GM12891 (cell line): ENCODE results near the gene RPS6KA4.

ENCODE experiments used
- DNase-seq: peaks from one replicate; pipeline ENCODE4 v3.0.0; 2011; ENCODE audit warnings: low spot score; ENCODE audit not compliant: insufficient read length
- FAIRE-seq: peaks from 2 replicates; lab custom pipeline; 2011; peaks lifted over from hg19 to GRCh38; lab: Jason Lieb, UNC
- PAX5 ChIP-seq: IDR thresholded peaks from 2 replicates; pipeline ENCODE4 v1.6.1; 2011; ENCODE audit warnings: low read length, moderate library complexity, mild to moderate bottlenecking; ENCODE audit not compliant: insufficient read depth, severe bottlenecking
- POLR2A ChIP-seq: IDR thresholded peaks from 2 replicates; pipeline ENCODE4 v1.6.1; 2011; ENCODE audit warnings: low read depth, low read length, control low read depth
- POLR2AphosphoS5 ChIP-seq: IDR thresholded peaks from 2 replicates; pipeline ENCODE4 v1.6.1; 2011; ENCODE audit warnings: low read depth, low read length, control low read depth
- POU2F2 ChIP-seq: IDR thresholded peaks from 2 replicates; pipeline ENCODE4 v1.6.1; 2011; ENCODE audit warnings: low read depth, mild to moderate bottlenecking, control low read depth, low read length, moderate library complexity
- SPI1 ChIP-seq: IDR thresholded peaks from 2 replicates; pipeline ENCODE4 v1.6.1; 2011; ENCODE audit warnings: low read depth, low read length, control low read depth
- TAF1 ChIP-seq: IDR thresholded peaks from 2 replicates; pipeline ENCODE4 v1.6.1; 2011; ENCODE audit warnings: low read depth, low read length, control low read depth

Gene RPS6KA4

GRCh38 chr11:64379160-64379559 lies 20.2 kb downstream of the RPS6KA4 start:
- DNase-seq, result no peak
- no peak for FAIRE-seq
- TF ChIP-seq SPI1, result no peak
- TF ChIP-seq PAX5, result no peak
- TF ChIP-seq POU2F2, result no peak
- TF ChIP-seq TAF1, result no peak

GRCh38 chr11:64379817-64380709 lies 21.1 kb downstream of the RPS6KA4 start:
- DNase-seq (no peak), FAIRE-seq (peak; percentile 58)
- TF ChIP-seq SPI1, result no peak
- no peak for TF ChIP-seq PAX5
- TF ChIP-seq TAF1, result no peak
- no peak for TF ChIP-seq POU2F2
- TF ChIP-seq POLR2AphosphoS5, result no peak
- no peak for TF ChIP-seq POLR2A

DNA sequence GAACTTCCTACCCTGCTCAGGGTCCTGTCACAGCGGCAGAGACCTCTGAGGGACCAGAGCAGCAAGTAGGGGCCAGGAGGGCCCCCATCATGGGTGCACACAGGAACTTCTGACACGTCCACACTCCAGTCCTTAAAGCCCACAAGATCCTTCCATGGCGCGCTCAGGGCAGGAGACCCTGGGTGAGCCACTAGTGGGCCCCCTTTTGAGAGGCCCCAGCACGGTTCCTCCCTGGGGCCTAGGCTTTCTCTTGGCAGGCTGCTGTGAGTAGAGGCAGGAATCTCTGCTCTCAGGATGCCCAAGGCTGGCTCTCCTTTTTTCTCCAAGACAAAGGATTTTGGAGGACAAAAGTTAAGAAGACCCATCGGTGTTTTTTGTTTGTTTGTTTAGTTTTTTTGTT lies 22.4 kb downstream of the RPS6KA4 start:
- no peak for FAIRE-seq

DNA sequence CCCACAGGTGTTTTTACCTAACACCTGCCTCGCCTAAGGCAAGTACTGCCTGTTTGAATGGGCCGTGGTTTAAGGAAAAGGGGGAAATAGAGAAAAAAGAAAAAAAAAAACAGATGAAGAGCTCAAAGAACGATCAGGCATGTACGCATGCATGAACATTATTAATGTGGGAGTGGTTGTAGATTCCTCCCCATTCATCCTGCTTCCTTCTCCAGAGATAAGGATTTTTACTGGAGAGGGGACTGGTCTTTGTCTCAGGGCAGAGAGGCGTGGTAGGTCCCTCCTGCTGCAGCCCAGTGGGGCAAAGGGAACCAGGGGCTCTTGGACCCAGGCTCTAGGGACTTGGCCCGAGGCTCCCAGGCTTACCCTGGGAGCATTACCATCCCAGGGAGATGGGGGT lies 23.1 kb downstream of the RPS6KA4 start:
- TF ChIP-seq POU2F2 (no peak), PAX5 (no peak), POLR2A (no peak), TAF1 (no peak), POLR2AphosphoS5 (no peak), SPI1 (no peak)
- no peak for FAIRE-seq
- no peak for DNase-seq

More for the DNA sequence above, 22.4 kb downstream of the RPS6KA4 start:
- no peak for DNase-seq
- no peak for TF ChIP-seq SPI1

- no peak for DNase-seq
- no peak for TF ChIP-seq PAX5
- no peak for FAIRE-seq
Observed at GRCh38 chr11:64382586-64382985, 23.6 kb downstream of the RPS6KA4 start.

DNA sequence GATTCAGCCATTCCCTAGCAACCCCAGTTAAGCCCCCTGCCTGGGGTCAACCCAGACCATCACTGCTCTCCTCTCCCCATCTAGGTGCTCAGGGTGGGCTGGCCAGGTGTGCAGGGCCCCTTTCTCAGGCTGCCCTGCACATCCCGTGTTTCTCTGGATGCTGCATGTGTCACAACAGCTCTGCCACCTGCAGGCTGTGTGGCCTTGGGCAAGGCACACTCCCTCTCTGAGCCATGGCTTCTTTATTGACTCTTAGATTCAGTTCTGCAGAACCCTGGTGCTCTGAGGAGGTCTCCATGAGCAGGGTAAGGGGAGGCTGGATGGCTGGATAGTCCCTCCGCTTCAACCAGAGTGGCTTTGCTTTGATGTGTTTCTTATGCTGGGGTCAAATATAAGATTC lies 24.6 kb downstream of the RPS6KA4 start:
- DNase-seq (no peak), FAIRE-seq (no peak)
- no peak for TF ChIP-seq SPI1
- no peak for TF ChIP-seq POLR2AphosphoS5
- TF ChIP-seq POLR2A, result no peak
- TF ChIP-seq PAX5, result no peak
- no peak for TF ChIP-seq TAF1
- no peak for TF ChIP-seq POU2F2

DNA sequence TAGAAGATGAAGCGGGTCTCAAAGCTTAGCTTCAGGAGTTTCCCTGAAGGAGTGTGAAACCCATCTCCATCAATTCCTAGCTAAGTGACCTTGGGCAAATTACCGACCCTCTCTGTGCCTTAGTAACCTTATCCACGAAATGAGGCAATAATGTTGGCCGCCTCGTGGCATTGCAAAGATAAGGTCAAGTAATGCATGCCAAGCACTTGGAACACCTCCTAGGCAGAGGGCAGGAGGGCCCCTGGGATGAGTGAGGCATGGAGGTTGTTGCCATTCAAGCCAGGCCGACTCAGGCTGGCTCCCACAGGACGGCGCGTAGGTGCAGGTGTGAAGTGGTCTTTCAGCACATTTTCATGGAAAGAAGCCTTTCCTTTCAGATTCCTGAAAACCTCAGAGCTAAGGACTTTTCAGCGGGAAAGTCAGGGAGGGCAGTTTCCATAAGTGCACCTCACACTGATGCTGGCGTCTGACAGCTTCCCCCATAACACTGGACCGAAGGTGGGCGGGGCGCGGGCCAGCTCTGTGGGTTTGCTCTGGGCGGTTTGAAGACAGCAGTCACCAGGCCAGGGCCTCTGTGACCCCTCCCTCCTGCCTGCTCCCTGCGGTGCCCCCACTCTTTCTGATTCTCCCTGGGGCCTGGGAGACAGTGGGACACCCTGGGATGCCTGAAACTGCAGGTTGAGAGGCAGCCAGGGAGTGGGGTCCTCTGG lies 25.2 kb downstream of the RPS6KA4 start:
- no peak for FAIRE-seq
- TF ChIP-seq PAX5 (no peak), POLR2AphosphoS5 (no peak), TAF1 (no peak), SPI1 (no peak), POU2F2 (no peak), POLR2A (no peak)
- DNase-seq, result no peak

DNA sequence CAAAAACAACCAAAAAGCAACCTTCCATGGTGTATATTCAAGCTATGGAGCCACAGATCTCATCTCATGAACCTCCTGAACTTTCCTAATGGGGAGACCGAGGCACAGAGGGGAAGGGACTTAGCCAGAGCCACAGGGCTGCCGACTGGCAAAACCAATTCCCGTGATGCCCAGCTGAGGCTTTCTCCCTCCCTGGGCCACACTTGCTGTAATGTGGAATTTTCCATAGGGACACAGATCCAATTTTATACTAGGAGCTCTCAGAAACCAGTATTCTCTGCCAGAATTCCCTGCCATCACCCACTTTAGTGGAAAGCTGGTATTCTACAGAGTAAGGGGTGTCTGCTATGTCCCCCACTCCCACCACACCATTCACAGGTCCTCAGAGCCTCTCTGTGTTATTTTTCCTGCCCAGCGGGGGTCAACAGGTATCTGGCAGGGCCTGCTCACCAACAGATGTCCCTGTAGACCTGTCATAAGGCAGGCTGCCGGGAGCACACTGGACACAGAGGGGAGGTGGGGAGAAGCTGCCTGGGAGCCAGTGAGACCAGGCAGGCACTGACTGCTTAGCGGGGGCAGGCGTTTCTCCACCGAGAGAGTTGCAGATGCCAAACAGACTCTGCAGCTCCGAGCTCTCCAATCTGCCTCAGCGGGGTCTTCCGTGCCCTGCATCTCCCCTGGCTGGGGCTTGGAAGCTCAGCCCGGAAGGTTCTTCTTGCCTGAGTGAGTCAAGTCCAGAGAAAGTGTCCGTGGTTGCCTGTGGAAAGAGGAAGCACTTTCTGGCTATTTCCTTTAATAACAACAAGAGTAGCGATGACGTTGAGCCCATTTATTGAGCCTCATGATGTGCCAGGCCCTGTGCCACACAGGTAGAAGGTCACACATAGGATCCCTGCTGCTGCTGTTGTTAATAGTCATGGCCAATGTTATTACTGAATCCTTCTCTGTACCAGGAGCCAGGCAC lies 26.3 kb downstream of the RPS6KA4 start:
- TF ChIP-seq POLR2A (no peak), PAX5 (no peak), POU2F2 (no peak), SPI1 (no peak), POLR2AphosphoS5 (no peak), TAF1 (no peak)
- DNase-seq, result no peak
- FAIRE-seq, result no peak

- FAIRE-seq (no peak), DNase-seq (no peak)
- no peak for TF ChIP-seq SPI1
- no peak for TF ChIP-seq POU2F2
- no peak for TF ChIP-seq PAX5
- TF ChIP-seq POLR2A, result no peak
- TF ChIP-seq TAF1, result no peak
- TF ChIP-seq POLR2AphosphoS5, result no peak
Observed at GRCh38 chr11:64385945-64386704, 27.2 kb downstream of the RPS6KA4 start.
